HL-60 (cell line): ENCODE measurements around the gene HLCS.

Source experiments
- DNase-seq, 2 experiments: peaks; one replicate each; pipeline ENCODE4 v3.0.0-alpha.2; 2010 to 2020; ENCODE audit warnings: low read depth in 1 of 2, low spot score in 1 of 2
- H3K27ac ChIP-seq: fragments of 250-450 bp; sonication (Bioruptor Pico); replicated peaks from 2 replicates; pipeline ENCODE4 v1.5.1; 2020; ENCODE audit warnings: mild to moderate bottlenecking, moderate library complexity
- H3K27me3 ChIP-seq: fragments of 250-450 bp; sonication (Bioruptor Pico); 2 replicates; pipeline ENCODE4 v1.5.1; 2021; ENCODE audit warnings: mild to moderate bottlenecking, moderate library complexity; ENCODE audit not compliant: insufficient read depth, poor library complexity, severe bottlenecking
- H3K4me3 ChIP-seq: replicated peaks from 2 replicates; pipeline ENCODE4 v1.5.1; 2011; ENCODE audit warnings: mild to moderate bottlenecking, control low read depth, low read length; ENCODE audit not compliant: insufficient read depth
- CTCF ChIP-seq: IDR thresholded peaks from one replicate; pipeline ENCODE4 v1.5.1; 2011; ENCODE audit warnings: low read length, control low read depth, inconsistent platforms; ENCODE audit not compliant: insufficient read depth
- GABPA ChIP-seq: IDR thresholded peaks from 2 replicates; pipeline ENCODE4 v1.6.1; 2012; ENCODE audit warnings: low read depth
- POLR2AphosphoS5 ChIP-seq: IDR thresholded peaks from 2 replicates; pipeline ENCODE4 v1.6.1; 2012; ENCODE audit warnings: low read depth
- REST ChIP-seq: IDR thresholded peaks from 2 replicates; pipeline ENCODE4 v1.6.1; 2012; ENCODE audit warnings: low read depth; ENCODE audit not compliant: insufficient replicate concordance
- SPI1 ChIP-seq: IDR thresholded peaks from 2 replicates; pipeline ENCODE4 v1.6.1; 2012; ENCODE audit warnings: low read depth, mild to moderate bottlenecking, borderline replicate concordance

The HLCS gene

DNA sequence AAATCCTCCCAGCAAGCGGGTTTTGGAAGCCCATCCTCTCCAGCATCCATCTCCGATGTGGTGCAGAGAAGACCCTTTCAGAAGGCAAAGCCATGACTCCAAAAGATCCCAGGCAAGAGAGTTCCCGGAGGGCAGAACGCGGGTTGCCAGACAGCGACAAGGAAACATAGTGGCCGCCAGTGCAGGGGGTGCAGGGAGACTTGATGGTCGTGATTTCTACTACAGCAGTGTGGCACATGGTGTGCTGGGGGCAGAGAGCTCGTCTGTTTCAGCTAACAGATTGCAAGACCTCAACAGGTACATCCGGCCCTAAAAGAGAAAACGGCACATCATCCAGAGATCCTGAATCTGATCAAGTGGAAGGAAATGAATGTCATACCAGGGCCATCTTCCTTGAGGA is 74.3 kb downstream of the HLCS start:
- no peak for DNase-seq
- TF ChIP-seq CTCF = no peak
- no peak overlapping the region for H3K27ac ChIP-seq
- H3K4me3 ChIP-seq = no peak overlapping the region
- no peaks in the 10 kb centered on the region for H3K27me3 ChIP-seq

- Histone ChIP-seq H3K4me3 (no peak overlapping the region), H3K27ac (no peak overlapping the region), H3K27me3 (no peaks in the 10 kb centered on the region)
- no peak for DNase-seq
- TF ChIP-seq POLR2AphosphoS5 (no peak), GABPA (no peak), CTCF (no peak), REST (no peak), SPI1 (no peak)
Observed at GRCh38 chr21:36891692-36892091, 74.8 kb downstream of the HLCS start.

GRCh38 chr21:36891121-36891520 is 75.3 kb downstream of the HLCS start:
- H3K4me3 ChIP-seq = no peak overlapping the region
- H3K27me3 ChIP-seq = no peaks in the 10 kb centered on the region
- no peak for TF ChIP-seq GABPA
- no peak for TF ChIP-seq POLR2AphosphoS5
- no peak for TF ChIP-seq SPI1
- TF ChIP-seq CTCF = no peak
- TF ChIP-seq REST = no peak
- no peak for DNase-seq
- H3K27ac ChIP-seq = no peak overlapping the region

DNA sequence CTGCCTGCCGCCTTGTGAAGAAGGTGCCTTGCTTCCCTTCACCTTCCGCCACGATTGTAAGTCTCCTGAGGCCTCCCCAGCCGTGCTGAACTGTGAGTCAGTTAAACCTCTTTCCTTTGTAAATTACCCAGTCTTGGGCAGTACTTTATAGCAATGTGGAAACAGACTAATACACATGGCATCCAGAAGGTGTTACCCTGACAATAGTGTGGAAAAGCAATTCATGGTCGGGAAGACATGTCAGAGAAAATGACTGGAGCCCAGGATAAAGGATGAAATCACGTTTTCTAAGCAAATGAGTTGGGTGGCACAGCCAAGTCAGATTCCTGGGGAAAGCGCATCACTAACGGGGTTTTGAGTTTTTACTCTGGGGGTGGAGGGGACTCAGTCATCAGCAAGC is 76.4 kb downstream of the HLCS start:
- Histone ChIP-seq H3K27ac (no peak overlapping the region), H3K27me3 (no peaks in the 10 kb centered on the region), H3K4me3 (no peak overlapping the region)
- TF ChIP-seq CTCF = no peak
- no peak for TF ChIP-seq SPI1
- TF ChIP-seq POLR2AphosphoS5 = no peak
- no peak for TF ChIP-seq GABPA
- TF ChIP-seq REST = no peak
- no peak for DNase-seq
